Trophoblast cell (in vitro differentiated cells and primary cell): ENCODE results near the gene NKAIN4.

ENCODE experiments used
- DNase-seq, 2 donors: peaks; one replicate each; pipeline ENCODE4 v3.0.0-alpha.2; 2016
- H2AFZ ChIP-seq: 2 replicates; pipeline ENCODE4 v1.6.1; 2013; ENCODE audit warnings: low read length, moderate library complexity, mild to moderate bottlenecking; ENCODE audit not compliant: insufficient read depth, poor library complexity
- H2AK5ac ChIP-seq: 2 replicates; pipeline ENCODE4 v1.6.1; 2013; ENCODE audit warnings: mild to moderate bottlenecking, low read length
- H2BK120ac ChIP-seq: 2 replicates; pipeline ENCODE4 v1.6.1; 2013; ENCODE audit warnings: low read length, mild to moderate bottlenecking, moderate library complexity; ENCODE audit not compliant: insufficient read depth, poor library complexity
- H2BK12ac ChIP-seq: 2 replicates; pipeline ENCODE4 v1.6.1; 2013; ENCODE audit warnings: mild to moderate bottlenecking, low read length, moderate library complexity
- H2BK5ac ChIP-seq: 2 replicates; pipeline ENCODE4 v1.6.1; 2013; ENCODE audit warnings: low read length, low read depth, moderate library complexity, mild to moderate bottlenecking; ENCODE audit not compliant: poor library complexity
- H3K14ac ChIP-seq: 2 replicates; pipeline ENCODE4 v1.6.1; 2013; ENCODE audit warnings: mild to moderate bottlenecking, low read length
- H3K18ac ChIP-seq: 2 replicates; pipeline ENCODE4 v1.6.1; 2013; ENCODE audit warnings: mild to moderate bottlenecking, low read length
- H3K23ac ChIP-seq: 2 replicates; pipeline ENCODE4 v1.6.1; 2013; ENCODE audit warnings: low read length
- H3K27ac ChIP-seq: 2 replicates; pipeline ENCODE4 v1.5.1; 2013; ENCODE audit warnings: low read depth, mild to moderate bottlenecking, inconsistent platforms, low read length, moderate library complexity
- H3K27me3 ChIP-seq: 2 replicates; pipeline ENCODE4 v1.6.1; 2013; ENCODE audit warnings: inconsistent platforms, mild to moderate bottlenecking, low read length, moderate library complexity; ENCODE audit not compliant: insufficient read depth
- H3K36me3 ChIP-seq, 2 experiments: 1 replicate in 1 of 2; 2 replicates in 1 of 2; pipeline ENCODE4 v1.6.1; 2013; ENCODE audit warnings: low read length in 2 of 2, mild to moderate bottlenecking in 2 of 2, moderate library complexity in 1 of 2; ENCODE audit not compliant: insufficient read depth in 2 of 2, control insufficient read depth in 1 of 2
- H3K4ac ChIP-seq: 2 replicates; pipeline ENCODE4 v1.6.1; 2013; ENCODE audit warnings: low read depth, mild to moderate bottlenecking, low read length, moderate library complexity
- H3K4me1 ChIP-seq, 2 experiments: 1 replicate in 1 of 2; 2 replicates in 1 of 2; pipeline ENCODE4 v1.6.1; 2013; ENCODE audit warnings: low read length in 2 of 2, mild to moderate bottlenecking in 2 of 2, moderate library complexity in 1 of 2; ENCODE audit not compliant: insufficient read depth in 2 of 2, control insufficient read depth in 1 of 2
- H3K4me2 ChIP-seq: 2 replicates; pipeline ENCODE4 v1.6.1; 2013; ENCODE audit warnings: inconsistent platforms, mild to moderate bottlenecking, low read length, moderate library complexity
- H3K4me3 ChIP-seq: 2 replicates; pipeline ENCODE4 v1.5.1; 2013; ENCODE audit warnings: mild to moderate bottlenecking, low read depth, low read length, inconsistent platforms
- H3K79me1 ChIP-seq: one replicate; pipeline ENCODE4 v1.6.1; 2013; ENCODE audit warnings: low read length
- H3K79me2 ChIP-seq: 2 replicates; pipeline ENCODE4 v1.6.1; 2013; ENCODE audit warnings: low read length, mild to moderate bottlenecking; ENCODE audit not compliant: control insufficient read depth, insufficient read depth, poor library complexity
- H3K9ac ChIP-seq: 2 replicates; pipeline ENCODE4 v1.6.1; 2013; ENCODE audit warnings: mild to moderate bottlenecking, low read length
- H3K9me3 ChIP-seq: 2 replicates; pipeline ENCODE4 v1.6.1; 2013; ENCODE audit warnings: low read depth, mild to moderate bottlenecking, control low read depth, inconsistent platforms, low read length; ENCODE audit not compliant: insufficient read depth
- H4K12ac ChIP-seq: 2 replicates; pipeline ENCODE4 v1.6.1; 2013; ENCODE audit warnings: low read depth, mild to moderate bottlenecking, low read length, moderate library complexity
- H4K8ac ChIP-seq: 2 replicates; pipeline ENCODE4 v1.6.1; 2013; ENCODE audit warnings: low read depth, mild to moderate bottlenecking, low read length, moderate library complexity
- H4K91ac ChIP-seq: one replicate; pipeline ENCODE4 v1.6.1; 2013; ENCODE audit warnings: low read depth, mild to moderate bottlenecking, low read length, moderate library complexity
- WGBS: extraction: QIAGEN DNeasy Blood & Tissue Kit; methylation state at CpG from one replicate; pipeline ENCODE4 v1.1.7; 2013; ENCODE audit warnings: missing lambda C conversion rate; ENCODE audit not compliant: insufficient read length, insufficient coverage; ENCODE audit errors: extremely low coverage; 5-methylcytosine and 5-hydroxymethylcytosine counted together

NKAIN4 gene

GRCh38 chr20:63293456-63293855 is 39.2 kb upstream of the NKAIN4 start:
- no peaks in the 10 kb centered on the region for H3K79me2 ChIP-seq
- no peaks in the 10 kb centered on the region for H3K79me1 ChIP-seq
- H3K14ac ChIP-seq = no peak overlapping the region
- no peak overlapping the region for H3K4me2 ChIP-seq
- no peak overlapping the region for H2AK5ac ChIP-seq
- WGBS = no CpG with 5 or more reads among the region's 11 CpGs
- DNase-seq = peak in 1 of 2 donors; percentile 26
- H2AFZ ChIP-seq = no peak overlapping the region
- H4K8ac ChIP-seq = no peak overlapping the region
- no peak overlapping the region for H3K9ac ChIP-seq
- peaks cover 16 to 19% of the 10 kb centered on the region in 2 experiments for H3K36me3 ChIP-seq
- no peak overlapping the region for H3K18ac ChIP-seq
- H3K4ac ChIP-seq = no peak overlapping the region
- no peak overlapping the region for H3K23ac ChIP-seq
- H3K27me3 ChIP-seq = no peaks in the 10 kb centered on the region
- H3K27ac ChIP-seq = no peak overlapping the region
- H3K9me3 ChIP-seq = peaks cover 3% of the 10 kb centered on the region
- peaks cover 0 to 6% of the 10 kb centered on the region in 2 experiments for H3K4me1 ChIP-seq
- H2BK120ac ChIP-seq = no peak overlapping the region
- no peak overlapping the region for H4K12ac ChIP-seq
- H2BK5ac ChIP-seq = no peak overlapping the region
- H2BK12ac ChIP-seq = no peak overlapping the region
- no peak overlapping the region for H3K4me3 ChIP-seq
- no peak overlapping the region for H4K91ac ChIP-seq

- Histone ChIP-seq H3K4ac (no peak within 1 kb of the TSS), H4K12ac (no peak within 1 kb of the TSS), H3K27me3 (no peaks in the 10 kb centered on the region), H3K36me3 (peaks cover 21 to 24% of the 10 kb centered on the region in 2 experiments), H4K91ac (no peak within 1 kb of the TSS), H3K23ac (no peak within 1 kb of the TSS), H3K4me1 (peaks cover 0 to 6% of the 10 kb centered on the region in 2 experiments), H3K18ac (no peak within 1 kb of the TSS), H2BK120ac (no peak within 1 kb of the TSS), H3K27ac (no peak within 1 kb of the TSS), H2AFZ (no peak within 1 kb of the TSS), H3K14ac (no peak within 1 kb of the TSS), H2BK12ac (no peak within 1 kb of the TSS), H3K79me2 (no peaks in the 10 kb centered on the region), H3K9me3 (peaks cover 3% of the 10 kb centered on the region), H2AK5ac (no peak within 1 kb of the TSS), H3K4me2 (no peak within 1 kb of the TSS), H2BK5ac (no peak within 1 kb of the TSS), H3K79me1 (no peaks in the 10 kb centered on the region), H3K4me3 (no peak within 1 kb of the TSS), H4K8ac (no peak within 1 kb of the TSS), H3K9ac (no peak within 1 kb of the TSS)
- no peak for DNase-seq
- no CpG with 5 or more reads among the region's 7 CpGs for WGBS
These were observed 38.6 kb upstream of the NKAIN4 start, which contains the start of gene COL20A1 for GRCh38 chr20:63292904-63293303. TSS of gene COL20A1 (plus strand) at chr20:63293186. CDS start at chr20:63295108, 1,922 bp downstream.

DNA sequence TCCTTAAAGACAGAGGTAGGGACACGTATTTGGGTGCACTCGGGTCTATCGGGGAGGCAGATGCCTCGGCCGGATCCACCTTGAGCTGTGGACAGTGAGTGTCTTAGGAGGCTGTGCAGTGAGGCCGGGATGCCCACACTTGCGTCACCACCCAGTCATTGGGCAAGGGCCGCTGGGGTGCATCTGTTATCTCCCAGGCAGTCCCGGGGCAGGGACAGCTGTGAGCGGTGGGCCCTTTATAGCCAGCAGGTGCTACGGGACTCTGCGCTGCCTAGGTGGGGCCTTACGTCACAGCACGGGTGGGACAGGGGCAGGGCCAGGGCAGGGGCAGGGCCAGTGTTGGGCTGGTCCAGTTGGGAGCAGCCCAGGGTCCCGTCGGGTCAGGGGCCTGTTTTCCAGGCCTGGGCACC is 38.0 kb upstream of the NKAIN4 start:
- Histone ChIP-seq H3K27me3 (no peaks in the 10 kb centered on the region), H3K36me3 (peaks cover 27 to 31% of the 10 kb centered on the region in 2 experiments), H2AK5ac (no peak overlapping the region), H2BK12ac (no peak overlapping the region), H3K4me2 (no peak overlapping the region), H3K23ac (no peak overlapping the region), H2BK5ac (no peak overlapping the region), H3K9me3 (peaks cover 3% of the 10 kb centered on the region), H4K91ac (no peak overlapping the region), H2BK120ac (no peak overlapping the region), H3K18ac (no peak overlapping the region), H4K8ac (no peak overlapping the region), H3K4me1 (peaks cover 0 to 6% of the 10 kb centered on the region in 2 experiments), H3K27ac (no peak overlapping the region), H3K4me3 (no peak overlapping the region), H3K4ac (no peak overlapping the region), H3K79me1 (no peaks in the 10 kb centered on the region), H3K14ac (no peak overlapping the region), H3K9ac (no peak overlapping the region), H3K79me2 (no peaks in the 10 kb centered on the region), H4K12ac (no peak overlapping the region), H2AFZ (no peak overlapping the region)
- no CpG with 5 or more reads among the region's 16 CpGs for WGBS
- peak in 1 of 2 donors; percentile 33 for DNase-seq

DNA sequence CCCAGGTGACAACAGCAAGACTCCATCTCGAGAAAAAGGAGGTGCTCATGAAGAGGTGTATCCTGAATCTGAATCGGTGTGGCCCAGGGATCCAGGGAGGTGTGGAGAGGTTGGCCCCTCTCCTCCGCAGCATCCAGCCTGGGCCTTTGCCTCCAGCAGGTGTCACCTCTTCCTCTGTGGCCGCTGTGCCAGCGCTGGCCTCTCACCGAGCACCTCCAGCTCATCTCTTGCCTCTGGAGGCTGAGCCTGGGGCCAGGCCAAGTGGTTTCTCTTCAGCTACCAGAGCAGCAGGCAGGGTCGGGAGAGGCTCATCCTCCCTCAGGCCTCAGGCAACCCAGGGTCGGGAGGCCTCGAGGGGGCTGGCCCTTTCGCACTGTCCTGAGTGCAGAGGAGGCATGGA is 37.5 kb upstream of the NKAIN4 start:
- peaks cover 0 to 6% of the 10 kb centered on the region in 2 experiments for H3K4me1 ChIP-seq
- no peak overlapping the region for H2BK12ac ChIP-seq
- no peak overlapping the region for H4K8ac ChIP-seq
- peaks cover 32 to 35% of the 10 kb centered on the region in 2 experiments for H3K36me3 ChIP-seq
- no peak overlapping the region for H3K27ac ChIP-seq
- no peak overlapping the region for H3K4ac ChIP-seq
- H3K4me2 ChIP-seq = no peak overlapping the region
- WGBS = no CpG with 5 or more reads among the region's 10 CpGs
- no peak overlapping the region for H3K14ac ChIP-seq
- H3K4me3 ChIP-seq = no peak overlapping the region
- no peak overlapping the region for H3K9ac ChIP-seq
- H3K23ac ChIP-seq = no peak overlapping the region
- no peaks in the 10 kb centered on the region for H3K79me2 ChIP-seq
- no peak overlapping the region for H2BK5ac ChIP-seq
- H2AFZ ChIP-seq = no peak overlapping the region
- no peak overlapping the region for H2BK120ac ChIP-seq
- no peak overlapping the region for H3K18ac ChIP-seq
- no peaks in the 10 kb centered on the region for H3K27me3 ChIP-seq
- no peaks in the 10 kb centered on the region for H3K79me1 ChIP-seq
- no peak for DNase-seq
- peaks cover 3% of the 10 kb centered on the region for H3K9me3 ChIP-seq
- no peak overlapping the region for H2AK5ac ChIP-seq
- no peak overlapping the region for H4K12ac ChIP-seq
- no peak overlapping the region for H4K91ac ChIP-seq
